ENCODE measurements around the gene PARP1.

The PARP1 gene

GRCh38 chr1:226417830-226418546, 10.1 kb upstream of the PARP1 start:
- no CpG with 5 or more reads among the region's 4 CpGs for WGBS (ENCODE audit: insufficient coverage)
- POLR2A ChIA-PET: no interaction called here

GRCh38 chr1:226417350-226417749, 9.5 kb upstream of the PARP1 start:
- Histone ChIP-seq H3K4me1 (ENCODE audit: control extremely low read depth in 1 of 4, control insufficient read depth in 4 of 4, insufficient read depth in 4 of 4, low read length in 3 of 4) (no peaks in the 10 kb centered on the region), H3K36me3 (ENCODE audit: control insufficient read depth in 4 of 4, insufficient read depth in 4 of 4, low read length in 3 of 4) (no peaks in the 10 kb centered on the region), H3K4me3 (ENCODE audit: control insufficient read depth in 1 of 7, extremely low read depth in 1 of 7, insufficient read depth in 4 of 7, low read depth in 2 of 7, low read length in 6 of 7) (no peak overlapping the region), H3K27ac (ENCODE audit: insufficient read depth in 1 of 2, low read depth in 1 of 2, low read length in 2 of 2, poor library complexity in 1 of 2, severe bottlenecking in 2 of 2) (no peak overlapping the region), H3K9me3 (ENCODE audit: control extremely low read depth in 1 of 5, control insufficient read depth in 4 of 5, insufficient read depth in 2 of 5, low read depth in 1 of 5, low read length in 4 of 5) (no peaks in the 10 kb centered on the region), H3K27me3 (replicated peaks in 2 of 5; ENCODE audit: control insufficient read depth in 4 of 5, insufficient read depth in 5 of 5, low read length in 4 of 5) (no peaks in the 10 kb centered on the region)
- ChIA-PET POLR2A (no interaction called here), CTCF (interaction anchor here (1.0 to 1.2 kb wide), 2 partner anchors 9 to 14 kb away, joined by 3 read pairs; partner anchors contain the start of gene PARP1)
- no peak for DNase-seq
- 100% methylated on average over 4 of the region's 6 CpGs for WGBS (ENCODE audit: insufficient coverage)

More at GRCh38 chr1:226417830-226418546, 10.1 kb upstream of the PARP1 start:
- no peak for DNase-seq
- Histone ChIP-seq H3K4me3 (ENCODE audit: control insufficient read depth in 1 of 7, extremely low read depth in 1 of 7, insufficient read depth in 4 of 7, low read depth in 2 of 7, low read length in 6 of 7) (no peak overlapping the region), H3K36me3 (ENCODE audit: control insufficient read depth in 4 of 4, insufficient read depth in 4 of 4, low read length in 3 of 4) (no peaks in the 10 kb centered on the region), H3K4me1 (ENCODE audit: control extremely low read depth in 1 of 4, control insufficient read depth in 4 of 4, insufficient read depth in 4 of 4, low read length in 3 of 4) (no peaks in the 10 kb centered on the region), H3K27ac (ENCODE audit: insufficient read depth in 1 of 2, low read depth in 1 of 2, low read length in 2 of 2, poor library complexity in 1 of 2, severe bottlenecking in 2 of 2) (no peak overlapping the region), H3K27me3 (replicated peaks in 2 of 5; ENCODE audit: control insufficient read depth in 4 of 5, insufficient read depth in 5 of 5, low read length in 4 of 5) (no peaks in the 10 kb centered on the region), H3K9me3 (ENCODE audit: control extremely low read depth in 1 of 5, control insufficient read depth in 4 of 5, insufficient read depth in 2 of 5, low read depth in 1 of 5, low read length in 4 of 5) (no peaks in the 10 kb centered on the region)
- CTCF ChIA-PET: interaction anchor here (1.0 kb wide), 1 partner anchor 10 kb away, joined by 3 read pairs; the partner anchor contains the start of gene PARP1

GRCh38 chr1:226414098-226414698, 6.3 kb upstream of the PARP1 start:
- no peaks in the 10 kb centered on the region for H3K9me3 ChIP-seq (ENCODE audit: control extremely low read depth in 1 of 5, control insufficient read depth in 4 of 5, insufficient read depth in 2 of 5, low read depth in 1 of 5, low read length in 4 of 5)
- H3K36me3 ChIP-seq (ENCODE audit: control insufficient read depth in 4 of 4, insufficient read depth in 4 of 4, low read length in 3 of 4): no peaks in the 10 kb centered on the region
- WGBS (ENCODE audit: insufficient coverage): 92% methylated on average over 9 of the region's 11 CpGs
- H3K4me1 ChIP-seq (ENCODE audit: control extremely low read depth in 1 of 4, control insufficient read depth in 4 of 4, insufficient read depth in 4 of 4, low read length in 3 of 4): no peaks in the 10 kb centered on the region
- DNase-seq: no peak
- POLR2A ChIA-PET: no interaction called here
- CTCF ChIA-PET: interaction anchor here (3.2 kb wide), 1 partner anchor 10 kb away, joined by 17 read pairs; no protein-coding TSS in a partner anchor
- H3K27me3 ChIP-seq (replicated peaks in 2 of 5; ENCODE audit: control insufficient read depth in 4 of 5, insufficient read depth in 5 of 5, low read length in 4 of 5): no peaks in the 10 kb centered on the region
- H3K27ac ChIP-seq (ENCODE audit: insufficient read depth in 1 of 2, low read depth in 1 of 2, low read length in 2 of 2, poor library complexity in 1 of 2, severe bottlenecking in 2 of 2): no peak overlapping the region
- no peak overlapping the region for H3K4me3 ChIP-seq (ENCODE audit: control insufficient read depth in 1 of 7, extremely low read depth in 1 of 7, insufficient read depth in 4 of 7, low read depth in 2 of 7, low read length in 6 of 7)

DNA sequence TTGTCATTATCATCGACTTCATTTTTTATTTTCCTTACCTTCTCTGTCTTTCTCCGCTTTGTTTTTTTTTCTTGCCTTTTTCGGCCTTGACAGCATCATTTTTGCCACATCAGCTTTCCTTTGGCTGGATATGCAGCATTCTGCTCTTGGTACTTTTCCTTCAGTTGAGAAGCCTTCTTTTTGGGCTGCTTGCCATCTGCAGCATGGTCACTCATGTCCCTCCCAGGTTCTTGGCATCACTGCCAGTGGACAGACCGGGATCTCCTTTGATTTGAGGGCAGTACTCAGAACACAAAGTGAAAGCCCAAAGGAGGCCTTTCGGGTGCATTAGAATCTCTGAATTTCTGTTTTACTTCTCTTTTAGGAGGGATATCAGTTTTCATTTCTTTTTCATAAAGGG, 3.7 kb upstream of the PARP1 start:
- DNase-seq: no peak
- Histone ChIP-seq H3K36me3 (ENCODE audit: control insufficient read depth in 4 of 4, insufficient read depth in 4 of 4, low read length in 3 of 4) (no peaks in the 10 kb centered on the region), H3K4me3 (ENCODE audit: control insufficient read depth in 1 of 7, extremely low read depth in 1 of 7, insufficient read depth in 4 of 7, low read depth in 2 of 7, low read length in 6 of 7) (no peak overlapping the region), H3K27me3 (replicated peaks in 2 of 5; ENCODE audit: control insufficient read depth in 4 of 5, insufficient read depth in 5 of 5, low read length in 4 of 5) (no peaks in the 10 kb centered on the region), H3K9me3 (ENCODE audit: control extremely low read depth in 1 of 5, control insufficient read depth in 4 of 5, insufficient read depth in 2 of 5, low read depth in 1 of 5, low read length in 4 of 5) (no peaks in the 10 kb centered on the region), H3K27ac (ENCODE audit: insufficient read depth in 1 of 2, low read depth in 1 of 2, low read length in 2 of 2, poor library complexity in 1 of 2, severe bottlenecking in 2 of 2) (no peak overlapping the region), H3K4me1 (ENCODE audit: control extremely low read depth in 1 of 4, control insufficient read depth in 4 of 4, insufficient read depth in 4 of 4, low read length in 3 of 4) (peaks cover 4 to 8% (median 5%) of the 10 kb centered on the region in 4 experiments)
- POLR2A ChIA-PET: no interaction called here
- WGBS (ENCODE audit: insufficient coverage): 83% methylated on average over 5 of the region's 5 CpGs
- CTCF ChIA-PET: interaction anchor here (3.2 kb wide), 1 partner anchor 12 kb away, joined by 17 read pairs; no protein-coding TSS in a partner anchor

GRCh38 chr1:226410958-226411357, 3.1 kb upstream of the PARP1 start:
- ChIA-PET POLR2A (no interaction called here), CTCF (interaction anchor here (3.2 kb wide), 1 partner anchor 13 kb away, joined by 17 read pairs; no protein-coding TSS in a partner anchor)
- 100% methylated on average over 1 of the region's 2 CpGs for WGBS (ENCODE audit: insufficient coverage)
- H3K36me3 ChIP-seq (ENCODE audit: control insufficient read depth in 4 of 4, insufficient read depth in 4 of 4, low read length in 3 of 4): no peaks in the 10 kb centered on the region
- H3K27me3 ChIP-seq (replicated peaks in 2 of 5; ENCODE audit: control insufficient read depth in 4 of 5, insufficient read depth in 5 of 5, low read length in 4 of 5): no peaks in the 10 kb centered on the region
- H3K4me1 ChIP-seq (ENCODE audit: control extremely low read depth in 1 of 4, control insufficient read depth in 4 of 4, insufficient read depth in 4 of 4, low read length in 3 of 4): peaks cover 9 to 15% (median 11%) of the 10 kb centered on the region in 4 experiments
- no peak overlapping the region for H3K4me3 ChIP-seq (ENCODE audit: control insufficient read depth in 1 of 7, extremely low read depth in 1 of 7, insufficient read depth in 4 of 7, low read depth in 2 of 7, low read length in 6 of 7)
- no peaks in the 10 kb centered on the region for H3K9me3 ChIP-seq (ENCODE audit: control extremely low read depth in 1 of 5, control insufficient read depth in 4 of 5, insufficient read depth in 2 of 5, low read depth in 1 of 5, low read length in 4 of 5)
- H3K27ac ChIP-seq (ENCODE audit: insufficient read depth in 1 of 2, low read depth in 1 of 2, low read length in 2 of 2, poor library complexity in 1 of 2, severe bottlenecking in 2 of 2): no peak overlapping the region
- DNase-seq: no peak

GRCh38 chr1:226409392-226409791, 1.5 kb upstream of the PARP1 start:
- H3K4me3 ChIP-seq (ENCODE audit: control insufficient read depth in 1 of 7, extremely low read depth in 1 of 7, insufficient read depth in 4 of 7, low read depth in 2 of 7, low read length in 6 of 7): no peak overlapping the region
- CTCF ChIA-PET: interaction anchor here (1.6 to 4.6 kb wide), 3 partner anchors 11 to 14 kb away, joined by 5 to 43 read pairs (median 16); no protein-coding TSS in a partner anchor
- H3K27ac ChIP-seq (ENCODE audit: insufficient read depth in 1 of 2, low read depth in 1 of 2, low read length in 2 of 2, poor library complexity in 1 of 2, severe bottlenecking in 2 of 2): no peak overlapping the region
- WGBS (ENCODE audit: insufficient coverage): 100% methylated on average over 4 of the region's 4 CpGs
- no peaks in the 10 kb centered on the region for H3K27me3 ChIP-seq (replicated peaks in 2 of 5; ENCODE audit: control insufficient read depth in 4 of 5, insufficient read depth in 5 of 5, low read length in 4 of 5)
- POLR2A ChIA-PET: no interaction called here
- peaks cover 17 to 30% (median 27%) of the 10 kb centered on the region in 4 experiments for H3K4me1 ChIP-seq (ENCODE audit: control extremely low read depth in 1 of 4, control insufficient read depth in 4 of 4, insufficient read depth in 4 of 4, low read length in 3 of 4)
- no peak for DNase-seq
- no peaks in the 10 kb centered on the region for H3K36me3 ChIP-seq (ENCODE audit: control insufficient read depth in 4 of 4, insufficient read depth in 4 of 4, low read length in 3 of 4)
- no peaks in the 10 kb centered on the region for H3K9me3 ChIP-seq (ENCODE audit: control extremely low read depth in 1 of 5, control insufficient read depth in 4 of 5, insufficient read depth in 2 of 5, low read depth in 1 of 5, low read length in 4 of 5)
